GM10266 (cell line): ENCODE data around the gene CSRNP2.

Source experiments
- DNase-seq: peaks from one replicate; pipeline ENCODE4 v3.0.0; 2012; ENCODE audit errors: extremely low spot score
- TF ChIP-seq, protein P1 (sequence below): IDR thresholded peaks from 2 replicates; pipeline ENCODE4 v1.5.1; 2012; ENCODE audit warnings: mild to moderate bottlenecking, low read depth; ENCODE audit not compliant: control insufficient read depth, insufficient read depth; ENCODE audit errors: missing control alignments

CSRNP2 gene

DNA sequence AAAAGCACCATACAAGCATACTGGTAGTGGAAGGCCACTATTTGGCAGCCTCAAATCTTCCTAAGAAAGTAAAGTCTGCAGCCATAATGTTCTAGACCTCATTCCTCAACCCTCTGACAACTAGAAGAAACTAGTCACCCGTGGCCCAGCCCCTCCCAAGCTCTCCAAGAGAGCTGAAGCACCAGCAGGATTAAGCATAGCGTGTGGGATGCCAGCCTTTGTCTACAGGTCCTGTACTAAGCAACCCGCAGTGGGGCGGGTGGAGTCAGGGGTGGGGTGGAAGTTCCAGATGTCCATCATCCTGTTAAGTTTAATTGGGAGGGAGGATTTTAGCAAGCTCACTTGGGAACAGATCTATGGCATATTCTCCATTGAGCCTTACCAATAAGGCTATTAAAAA lies 71.4 kb downstream of the CSRNP2 start:
- TF ChIP-seq, protein P1, sequence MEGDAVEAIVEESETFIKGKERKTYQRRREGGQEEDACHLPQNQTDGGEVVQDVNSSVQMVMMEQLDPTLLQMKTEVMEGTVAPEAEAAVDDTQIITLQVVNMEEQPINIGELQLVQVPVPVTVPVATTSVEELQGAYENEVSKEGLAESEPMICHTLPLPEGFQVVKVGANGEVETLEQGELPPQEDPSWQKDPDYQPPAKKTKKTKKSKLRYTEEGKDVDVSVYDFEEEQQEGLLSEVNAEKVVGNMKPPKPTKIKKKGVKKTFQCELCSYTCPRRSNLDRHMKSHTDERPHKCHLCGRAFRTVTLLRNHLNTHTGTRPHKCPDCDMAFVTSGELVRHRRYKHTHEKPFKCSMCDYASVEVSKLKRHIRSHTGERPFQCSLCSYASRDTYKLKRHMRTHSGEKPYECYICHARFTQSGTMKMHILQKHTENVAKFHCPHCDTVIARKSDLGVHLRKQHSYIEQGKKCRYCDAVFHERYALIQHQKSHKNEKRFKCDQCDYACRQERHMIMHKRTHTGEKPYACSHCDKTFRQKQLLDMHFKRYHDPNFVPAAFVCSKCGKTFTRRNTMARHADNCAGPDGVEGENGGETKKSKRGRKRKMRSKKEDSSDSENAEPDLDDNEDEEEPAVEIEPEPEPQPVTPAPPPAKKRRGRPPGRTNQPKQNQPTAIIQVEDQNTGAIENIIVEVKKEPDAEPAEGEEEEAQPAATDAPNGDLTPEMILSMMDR, result no peak
- DNase-seq, result no peak
